Measurements from ENCODE around the gene TMEM207. TPM values are rescaled to one million over a fixed set of nuclear protein-coding genes. Genes with fewer than 3 reads are reported as not detected.

Gene TMEM207
- total RNA-seq, 1 experiment from 2014 or later: not detected

GRCh38 chr3:190448256-190448655 is 1.4 kb downstream of the TMEM207 start:
- intact Hi-C loops (cut with micrococcal nuclease): loop anchor here (5.0 kb wide), 1 partner anchor 249 kb away; no protein-coding TSS in a partner anchor
- Mint-ChIP-seq H3K4me3 (ENCODE audit: unreplicated experiment) (no peak overlapping the region), H3K27ac (ENCODE audit: low read depth, unreplicated experiment) (no peak overlapping the region), H3K9me3 (ENCODE audit: unreplicated experiment) (no peaks in the 10 kb centered on the region), H3K4me1 (ENCODE audit: insufficient read depth, unreplicated experiment) (no peaks in the 10 kb centered on the region), H3K27me3 (ENCODE audit: insufficient read depth, unreplicated experiment) (no peaks in the 10 kb centered on the region), H3K36me3 (ENCODE audit: insufficient read depth, unreplicated experiment) (no peaks in the 10 kb centered on the region)
- no peak for TF ChIP-seq CTCF (IDR thresholded peaks at IDR 0.05; ENCODE audit: unreplicated experiment)
- CTCF ChIA-PET: interaction anchor here (0.7 to 1.5 kb wide), 4 partner anchors 23 to 152 kb away, joined by 3 read pairs; no protein-coding TSS in a partner anchor
- no TSS peak for BruUV-seq (replicated peaks)
- no peak for DNase-seq (ENCODE audit: unreplicated experiment)
- POLR2A ChIA-PET: no interaction called here

DNA sequence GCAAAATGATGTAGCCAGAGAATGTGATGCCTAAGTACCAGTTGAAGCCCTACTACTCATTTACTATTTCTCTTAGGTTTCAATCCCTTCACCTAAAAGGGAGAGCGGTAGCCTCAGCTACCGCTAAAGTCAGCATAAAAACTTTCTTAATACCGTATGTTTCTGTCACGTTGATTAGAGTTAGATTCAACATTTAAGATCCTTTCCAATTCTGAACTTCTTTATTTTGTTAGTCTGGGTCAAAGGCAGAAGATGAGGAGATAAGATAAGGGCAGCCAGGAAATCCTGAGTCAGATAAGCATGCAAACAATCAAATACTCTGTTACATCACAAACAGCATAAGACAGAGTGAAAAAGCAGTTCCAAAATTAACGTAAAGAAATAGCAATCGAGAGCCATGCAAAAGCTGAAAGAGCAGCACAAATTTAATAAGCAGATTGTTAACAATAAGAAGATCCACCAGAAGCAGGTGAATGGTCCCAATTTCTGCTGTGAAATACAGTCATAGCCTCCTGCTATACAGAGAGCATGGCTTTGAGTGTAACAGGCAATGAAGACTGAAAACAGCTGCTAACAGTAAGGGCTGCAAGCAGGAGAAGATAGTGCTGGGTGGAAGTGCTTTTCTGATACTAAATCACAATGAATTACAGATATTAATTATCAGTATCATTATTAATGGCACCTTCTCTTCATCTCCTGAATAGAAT is 3.0 kb downstream of the TMEM207 start:
- no peak for DNase-seq (ENCODE audit: unreplicated experiment)
- Mint-ChIP-seq H3K4me1 (ENCODE audit: insufficient read depth, unreplicated experiment) (no peaks in the 10 kb centered on the region), H3K9me3 (ENCODE audit: unreplicated experiment) (no peaks in the 10 kb centered on the region), H3K27ac (ENCODE audit: low read depth, unreplicated experiment) (no peak overlapping the region), H3K4me3 (ENCODE audit: unreplicated experiment) (no peak overlapping the region), H3K27me3 (ENCODE audit: insufficient read depth, unreplicated experiment) (no peaks in the 10 kb centered on the region), H3K36me3 (ENCODE audit: insufficient read depth, unreplicated experiment) (no peaks in the 10 kb centered on the region)
- TF ChIP-seq CTCF (IDR thresholded peaks at IDR 0.05; ENCODE audit: unreplicated experiment): no peak
- POLR2A ChIA-PET: no interaction called here
- CTCF ChIA-PET: interaction anchor here (0.6 kb wide), 2 partner anchors 326 to 700 kb away, joined by 3 to 4 read pairs; no protein-coding TSS in a partner anchor
- intact Hi-C loops (cut with micrococcal nuclease): loop anchor here (5.0 kb wide), 1 partner anchor 251 kb away; no protein-coding TSS in a partner anchor
- BruUV-seq (replicated peaks): no TSS peak

DNA sequence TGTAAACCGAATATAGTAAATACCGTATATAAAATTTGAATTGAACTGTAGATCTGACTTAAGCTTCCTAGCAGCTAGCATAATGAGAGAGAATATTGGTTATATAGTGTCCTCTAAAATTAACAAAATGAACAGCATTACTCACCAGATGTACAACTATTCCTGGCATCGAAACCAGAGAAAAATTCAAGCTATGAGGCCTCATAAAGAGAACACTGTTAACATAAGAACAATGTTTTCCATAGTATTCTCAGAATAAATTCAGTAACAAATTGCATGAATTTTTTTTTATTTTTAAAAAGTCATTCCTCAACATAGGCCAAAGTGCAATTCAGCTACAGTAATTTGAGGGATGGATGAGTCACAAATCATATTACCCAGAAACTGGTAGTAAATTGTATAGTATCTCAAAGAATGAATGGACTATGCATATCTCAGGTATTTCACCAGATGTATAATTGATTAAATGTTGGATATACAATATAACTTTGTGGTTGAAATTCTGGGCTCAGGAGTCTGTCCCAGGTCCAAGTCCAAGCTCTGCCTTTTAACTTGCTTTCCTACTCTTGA is 5.0 kb downstream of the TMEM207 start:
- H3K36me3 Mint-ChIP-seq (ENCODE audit: insufficient read depth, unreplicated experiment): no peaks in the 10 kb centered on the region
- CTCF ChIA-PET: interaction anchor here (0.5 to 2.1 kb wide), 12 partner anchors 8 to 605 kb away, joined by 3 to 12 read pairs (median 4); no protein-coding TSS in a partner anchor
- H3K4me1 Mint-ChIP-seq (ENCODE audit: insufficient read depth, unreplicated experiment): no peaks in the 10 kb centered on the region
- intact Hi-C loops (cut with micrococcal nuclease): loop anchor here (5.0 kb wide), 3 partner anchors 122 to 482 kb away; partner anchors contain the start of gene CLDN1
- H3K4me3 Mint-ChIP-seq (ENCODE audit: unreplicated experiment): no peak overlapping the region
- DNase-seq (ENCODE audit: unreplicated experiment): no peak
- no TSS peak for BruUV-seq (replicated peaks)
- no peaks in the 10 kb centered on the region for H3K27me3 Mint-ChIP-seq (ENCODE audit: insufficient read depth, unreplicated experiment)
- no peaks in the 10 kb centered on the region for H3K9me3 Mint-ChIP-seq (ENCODE audit: unreplicated experiment)
- no peak overlapping the region for H3K27ac Mint-ChIP-seq (ENCODE audit: low read depth, unreplicated experiment)
- no peak for TF ChIP-seq CTCF (IDR thresholded peaks at IDR 0.05; ENCODE audit: unreplicated experiment)
- POLR2A ChIA-PET: interaction anchor here (1.0 to 2.0 kb wide), 2 partner anchors 19 to 45 kb away, joined by 3 to 6 read pairs; no protein-coding TSS in a partner anchor

DNA sequence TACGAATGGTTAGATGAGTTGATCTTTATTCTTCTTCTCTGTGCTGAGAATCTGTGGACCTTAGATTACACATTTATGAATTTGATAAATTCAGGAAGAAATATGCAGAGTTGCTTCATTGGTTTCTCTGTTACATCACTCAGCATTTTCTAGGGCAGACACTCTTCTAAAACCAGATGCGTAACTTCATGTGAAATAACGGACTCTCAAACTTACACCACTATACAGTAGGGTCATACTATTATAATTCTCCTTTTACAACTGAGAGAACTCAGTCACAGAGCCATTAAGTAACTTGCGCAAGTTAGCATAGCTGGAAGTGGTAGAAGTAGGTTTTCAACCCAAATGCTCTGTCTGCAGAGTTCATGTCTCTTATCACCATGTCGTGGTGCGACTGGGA is 5.7 kb downstream of the TMEM207 start:
- Mint-ChIP-seq H3K4me3 (ENCODE audit: unreplicated experiment) (no peak overlapping the region), H3K4me1 (ENCODE audit: insufficient read depth, unreplicated experiment) (no peaks in the 10 kb centered on the region), H3K9me3 (ENCODE audit: unreplicated experiment) (no peaks in the 10 kb centered on the region), H3K27me3 (ENCODE audit: insufficient read depth, unreplicated experiment) (no peaks in the 10 kb centered on the region), H3K36me3 (ENCODE audit: insufficient read depth, unreplicated experiment) (no peaks in the 10 kb centered on the region), H3K27ac (ENCODE audit: low read depth, unreplicated experiment) (no peak overlapping the region)
- BruUV-seq (replicated peaks): no TSS peak
- CTCF ChIA-PET: interaction anchor here (0.7 to 2.1 kb wide), 7 partner anchors 9 to 606 kb away, joined by 3 to 12 read pairs (median 5); no protein-coding TSS in a partner anchor
- POLR2A ChIA-PET: interaction anchor here (1.0 to 2.0 kb wide), 2 partner anchors 18 to 45 kb away, joined by 3 to 6 read pairs; no protein-coding TSS in a partner anchor
- no peak for TF ChIP-seq CTCF (IDR thresholded peaks at IDR 0.05; ENCODE audit: unreplicated experiment)
- intact Hi-C loops (cut with micrococcal nuclease): loop anchor here (5.0 kb wide), 2 partner anchors 122 to 482 kb away; partner anchors contain the start of gene CLDN1
- no peak for DNase-seq (ENCODE audit: unreplicated experiment)

Data from MCF 10A (cell line).